Parathyroid adenoma (tissue), 2 donors: ENCODE measurements around the gene KATNA1.

Source experiments
- H2AFZ ChIP-seq: fragments of 300-600 bp; sonication (generic); one replicate; pipeline ENCODE4 v1.7.0; 2017; ENCODE audit warnings: antibody characterized with exemption, mild to moderate bottlenecking
- H3K27ac ChIP-seq: fragments of 300-600 bp; sonication (generic); one replicate; pipeline ENCODE4 v1.7.0; 2017
- H3K27me3 ChIP-seq: fragments of 300-600 bp; sonication (generic); one replicate; pipeline ENCODE4 v1.7.0; 2017; ENCODE audit warnings: low read length; ENCODE audit not compliant: control insufficient read depth, insufficient read depth
- H3K36me3 ChIP-seq: fragments of 300-600 bp; sonication (generic); one replicate; pipeline ENCODE4 v1.7.0; 2017; ENCODE audit warnings: low read length; ENCODE audit not compliant: control insufficient read depth, insufficient read depth
- H3K4me1 ChIP-seq: fragments of 300-600 bp; sonication (generic); one replicate; pipeline ENCODE4 v1.7.0; 2017; ENCODE audit warnings: control low read depth
- H3K4me2 ChIP-seq: fragments of 300-600 bp; sonication (generic); one replicate; pipeline ENCODE4 v1.7.0; 2017; ENCODE audit warnings: low read length
- H3K4me3 ChIP-seq: fragments of 300-600 bp; sonication (generic); one replicate; pipeline ENCODE4 v1.7.0; 2017; ENCODE audit warnings: low read depth, low read length
- H3K79me2 ChIP-seq: fragments of 300-600 bp; sonication (generic); one replicate; pipeline ENCODE4 v1.7.0; 2017; ENCODE audit warnings: control low read depth
- H3K9ac ChIP-seq: fragments of 300-600 bp; sonication (generic); one replicate; pipeline ENCODE4 v1.7.0; 2017; ENCODE audit warnings: mild to moderate bottlenecking
- H3K9me3 ChIP-seq: fragments of 300-600 bp; sonication (generic); one replicate; pipeline ENCODE4 v1.7.0; 2017; ENCODE audit warnings: low read length; ENCODE audit not compliant: control insufficient read depth
- CTCF ChIP-seq: fragments of 300-600 bp; sonication (generic); IDR thresholded peaks from one replicate; pipeline ENCODE4 v1.7.0; 2017; ENCODE audit warnings: antibody characterized with exemption, mild to moderate bottlenecking
- donor health status: primary hyperparathyroidism.

The KATNA1 gene

GRCh38 chr6:149545258-149545753 lies 103.2 kb downstream of the KATNA1 start:
- Histone ChIP-seq H3K4me1 (no peaks in the 10 kb centered on the region), H3K79me2 (peaks cover 23% of the 10 kb centered on the region), H3K9me3 (no peaks in the 10 kb centered on the region), H3K36me3 (no peaks in the 10 kb centered on the region), H2AFZ (peak overlapping the region; percentile 98), H3K27me3 (no peaks in the 10 kb centered on the region), H3K27ac (peak overlapping the region; percentile 90), H3K9ac (peak overlapping the region; percentile 82), H3K4me2 (peak overlapping the region; percentile 88), H3K4me3 (peak overlapping the region; percentile 99)
- no peak for TF ChIP-seq CTCF
